ENCODE results near the gene ARFGAP2.

DNA sequence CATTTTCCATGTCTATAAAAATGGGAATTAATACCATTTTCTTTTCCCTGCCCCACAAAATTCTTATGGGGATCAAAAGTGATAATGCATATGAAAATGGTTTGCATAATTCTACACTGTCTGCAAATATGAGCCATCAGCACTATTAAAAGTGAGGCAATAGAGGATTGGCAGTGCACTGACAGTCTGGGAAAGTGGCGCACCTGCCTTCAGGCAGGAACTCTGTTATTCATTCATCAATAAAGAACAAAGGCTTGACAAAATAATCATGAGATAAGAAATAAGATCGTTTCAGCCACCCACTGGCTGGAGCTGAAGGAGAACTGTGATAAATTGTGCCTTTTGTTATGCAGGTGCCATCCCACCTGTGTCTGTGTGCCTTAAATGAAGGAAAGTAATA is 49.5 kb downstream of the ARFGAP2 start:
- TF ChIP-seq POLR2AphosphoS5 (IDR thresholded peaks at IDR 0.05; ENCODE audit: borderline replicate concordance, low read depth, low read length) (no peak), EZH2 (IDR thresholded peaks at IDR 0.05) (no peak)
